ENCODE data around the gene FOXO6. TPM values are rescaled to one million over a fixed set of nuclear protein-coding genes. Genes with fewer than 3 reads are reported as not detected.

The FOXO6 gene
- total RNA-seq = not detected in 2 replicates

GRCh38 chr1:41360786-41361494 lies at the start of gene FOXO6:
Gene FOXO6 (plus strand): TSS chr1:41361434.
- intact Hi-C loops (cut with micrococcal nuclease) = loop anchor here (5.0 kb wide), 1 partner anchor 119 kb away; the partner anchor contains the start of gene SCMH1

GRCh38 chr1:41312991-41313645 lies 48.1 kb upstream of the FOXO6 start:
- intact Hi-C loops (cut with micrococcal nuclease) = no loop called here

- intact Hi-C loops (cut with micrococcal nuclease) = no loop called here
Measured at GRCh38 chr1:41313661-41314131, 47.5 kb upstream of the FOXO6 start.

DNA sequence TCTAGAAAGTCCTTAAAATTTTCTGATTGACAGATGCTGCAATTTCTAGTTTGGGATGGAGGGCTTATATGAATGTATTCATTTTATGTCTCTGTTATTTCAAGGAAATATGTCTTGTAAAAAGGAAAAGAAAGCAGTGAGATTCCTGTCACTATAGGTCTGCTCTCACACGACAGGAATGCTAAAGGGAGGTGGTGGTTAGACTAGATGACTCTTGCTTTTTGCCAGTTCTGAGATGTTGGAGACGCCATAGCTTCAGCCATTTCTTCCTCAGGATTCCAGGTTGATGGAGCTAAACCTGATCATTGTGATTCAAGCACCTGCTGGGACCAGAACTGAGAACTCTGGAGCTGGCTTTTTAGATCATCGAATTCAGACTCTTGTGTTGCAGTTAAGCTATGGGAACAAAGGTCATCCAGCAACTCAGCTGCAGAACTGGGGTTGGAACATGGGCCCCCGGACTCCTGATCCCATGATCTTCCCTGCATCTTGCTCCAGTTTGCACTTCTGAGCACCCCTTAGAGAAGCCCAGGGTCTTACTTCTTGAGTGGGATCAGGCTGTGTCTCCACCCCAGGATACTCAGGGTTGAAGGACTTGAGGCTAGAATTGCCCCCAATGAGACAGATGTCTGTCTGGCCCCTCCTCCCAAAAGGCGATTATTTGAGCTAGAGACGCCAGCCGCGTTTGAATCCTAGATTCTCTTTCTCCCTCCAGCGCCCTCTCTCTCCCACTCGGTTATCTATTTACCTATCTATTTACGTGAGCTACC lies 46.7 kb upstream of the FOXO6 start:
- intact Hi-C loops (cut with micrococcal nuclease) = no loop called here

DNA sequence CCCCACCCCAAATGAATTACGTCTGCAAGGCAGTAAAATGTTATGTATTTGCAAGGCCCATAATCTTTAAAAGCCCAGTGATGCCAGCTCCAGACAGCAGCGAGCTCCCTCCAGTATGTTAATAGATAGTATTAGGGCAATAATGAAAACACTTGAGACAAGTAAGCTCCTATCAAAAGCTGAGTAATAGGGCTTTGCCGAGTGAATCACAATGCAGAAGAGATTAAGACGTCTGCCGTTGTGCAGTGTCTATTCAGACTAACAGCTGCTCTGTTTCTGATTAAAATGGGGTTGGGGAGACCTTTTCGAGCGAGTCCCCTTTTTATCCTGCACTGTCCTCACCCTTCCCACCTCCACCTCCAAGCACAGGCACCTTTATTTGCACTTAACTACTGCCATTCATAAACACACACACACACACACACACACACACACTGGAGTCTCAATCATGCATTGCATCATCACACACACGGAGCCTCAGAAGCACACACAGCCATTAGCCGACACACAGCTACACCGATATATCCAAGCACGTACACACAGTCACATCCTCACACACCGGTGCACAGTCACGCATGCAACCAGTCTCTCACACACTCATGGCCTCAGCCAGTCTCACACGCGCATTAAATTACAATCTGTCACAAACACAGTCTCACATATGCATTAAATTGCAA lies 46.0 kb upstream of the FOXO6 start:
- intact Hi-C loops (cut with micrococcal nuclease) = no loop called here

GRCh38 chr1:41315871-41316270 lies 45.4 kb upstream of the FOXO6 start:
- intact Hi-C loops (cut with micrococcal nuclease) = no loop called here

GRCh38 chr1:41317361-41317760 lies 43.9 kb upstream of the FOXO6 start:
- intact Hi-C loops (cut with micrococcal nuclease) = no loop called here

DNA sequence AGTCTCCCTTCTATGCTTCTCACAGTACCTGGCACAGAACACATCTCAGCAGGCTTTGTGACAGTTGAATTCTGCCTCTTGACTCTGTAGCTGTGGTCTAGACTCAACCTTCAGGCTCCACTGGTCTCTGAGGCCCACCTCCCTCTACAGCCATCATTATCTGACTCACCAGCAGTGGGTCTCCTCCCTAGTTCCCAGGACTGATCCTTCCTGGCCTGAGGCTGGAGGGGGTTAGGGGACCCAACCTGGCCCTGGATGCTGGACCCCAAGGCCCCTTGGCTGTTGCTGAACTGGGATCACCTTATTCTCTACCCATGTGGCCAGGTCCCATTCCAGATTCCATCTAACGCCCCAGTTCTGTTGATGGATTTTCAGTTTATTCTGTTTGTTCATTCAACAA lies 43.1 kb upstream of the FOXO6 start:
- intact Hi-C loops (cut with micrococcal nuclease) = no loop called here

DNA sequence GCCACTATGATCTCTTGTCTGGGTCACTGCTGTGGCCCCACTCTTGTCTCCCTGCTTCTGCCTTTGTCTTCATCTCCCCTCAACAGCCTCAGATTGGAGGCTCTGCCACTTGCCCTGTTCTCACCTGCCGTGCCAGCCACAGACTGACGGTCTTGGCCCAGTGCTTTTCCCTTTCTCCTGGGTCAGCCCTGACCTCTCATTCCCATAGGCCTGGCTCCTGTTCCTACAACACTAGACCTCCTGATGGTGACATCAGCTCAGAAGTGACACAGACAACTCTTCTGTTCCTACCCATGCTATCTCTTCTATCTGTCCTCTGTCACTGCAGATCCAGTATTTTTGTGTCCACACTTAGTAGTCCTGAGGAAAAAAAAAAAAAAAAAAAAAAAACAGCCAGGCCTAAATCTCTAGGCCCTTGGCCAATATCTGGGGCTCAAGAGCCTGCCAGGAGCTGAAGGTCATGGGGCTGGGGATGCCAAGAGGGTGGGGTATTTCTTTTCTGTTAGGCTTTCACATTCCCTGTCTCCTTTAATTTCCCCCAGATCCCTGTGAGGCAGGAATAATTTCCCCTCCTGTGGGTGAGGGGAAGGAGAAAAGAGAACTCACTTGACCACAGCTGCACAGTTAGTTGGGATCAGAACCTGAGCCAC lies 42.0 kb upstream of the FOXO6 start:
- intact Hi-C loops (cut with micrococcal nuclease) = no loop called here

DNA sequence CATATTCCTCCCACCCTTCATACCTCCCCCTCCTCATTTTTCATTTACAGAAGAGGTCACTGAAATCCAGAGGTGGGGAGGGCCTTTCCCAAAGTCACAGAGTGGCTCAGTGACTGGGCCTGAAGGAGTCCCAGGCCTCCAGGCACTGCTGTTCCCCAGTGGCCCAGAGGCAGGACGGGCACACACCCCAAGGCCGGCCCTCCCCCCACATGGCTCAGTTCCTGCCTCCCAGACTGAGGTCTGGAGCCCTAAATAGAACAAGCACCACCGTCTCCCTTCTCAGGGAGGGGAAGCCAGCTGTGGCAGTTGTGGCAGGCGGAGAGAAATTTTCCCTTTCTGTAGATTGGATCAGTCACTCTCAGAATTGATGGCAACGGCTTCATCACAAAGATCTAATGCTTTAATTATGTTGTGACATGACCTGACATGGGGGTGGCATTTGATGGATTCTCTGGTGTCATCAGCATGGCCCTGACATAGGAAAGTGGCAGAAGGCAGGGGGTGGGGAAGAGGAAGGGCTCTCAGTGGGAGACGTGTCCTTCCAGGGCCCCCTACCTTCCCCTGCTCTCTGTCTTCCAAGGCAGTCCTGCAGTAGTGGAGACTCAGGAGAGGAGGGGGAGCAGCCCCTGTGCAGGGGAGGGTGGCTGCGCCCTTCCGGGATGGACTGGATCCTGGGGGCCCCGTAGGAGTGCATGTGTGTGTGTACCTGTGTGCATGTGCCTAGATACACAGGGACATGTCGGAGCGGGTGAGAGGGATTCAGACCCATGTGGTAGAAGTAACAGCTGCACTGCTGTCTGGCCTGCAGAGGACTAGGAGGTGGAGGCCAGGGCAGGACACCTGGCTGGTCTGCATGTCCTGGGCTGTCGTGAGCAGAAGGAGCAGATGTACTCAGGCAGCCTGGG lies 41.2 kb upstream of the FOXO6 start:
- intact Hi-C loops (cut with micrococcal nuclease) = loop anchor here (5.0 kb wide), 1 partner anchor 97 kb away; no protein-coding TSS in a partner anchor

DNA sequence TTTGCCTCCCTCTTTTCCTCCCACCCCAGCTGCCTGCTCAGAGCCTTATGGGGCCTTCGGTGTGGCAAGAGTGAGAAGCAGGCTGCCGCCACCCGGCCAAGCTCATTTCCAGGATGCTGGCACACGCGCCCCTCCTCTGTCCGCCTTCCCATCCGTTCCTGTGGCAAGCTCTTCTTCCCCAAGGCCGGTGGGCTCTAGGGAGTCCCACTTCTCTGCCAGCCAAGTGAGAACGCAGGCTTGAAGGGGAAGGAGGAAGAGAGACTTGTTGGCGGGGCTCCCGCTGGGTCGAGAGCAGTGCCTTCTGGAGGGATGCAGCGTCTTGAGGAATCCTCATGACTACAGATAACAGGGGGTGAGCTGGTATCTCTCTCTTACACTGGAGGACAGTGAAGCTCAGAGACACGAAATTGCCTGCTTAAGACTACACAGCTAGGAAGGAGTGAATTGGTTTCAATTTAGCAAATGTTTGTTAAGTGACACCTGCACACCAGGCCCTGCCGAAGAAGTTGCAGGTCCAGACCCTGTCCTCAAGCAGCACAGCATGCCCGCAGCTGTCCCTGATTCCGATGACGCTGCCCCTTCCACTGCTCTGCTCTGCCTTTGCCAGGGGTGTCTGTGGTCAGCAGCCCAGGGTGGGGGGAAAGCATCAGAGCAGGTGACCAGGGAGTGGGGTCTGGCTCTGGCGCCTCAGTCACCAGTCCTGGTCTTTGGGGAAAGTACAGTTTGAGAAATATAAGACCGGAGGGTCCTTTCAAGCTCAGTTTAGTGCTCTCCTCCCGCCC lies 40.1 kb upstream of the FOXO6 start:
- intact Hi-C loops (cut with micrococcal nuclease) = loop anchor here (5.0 kb wide), 1 partner anchor 96 kb away; no protein-coding TSS in a partner anchor

DNA sequence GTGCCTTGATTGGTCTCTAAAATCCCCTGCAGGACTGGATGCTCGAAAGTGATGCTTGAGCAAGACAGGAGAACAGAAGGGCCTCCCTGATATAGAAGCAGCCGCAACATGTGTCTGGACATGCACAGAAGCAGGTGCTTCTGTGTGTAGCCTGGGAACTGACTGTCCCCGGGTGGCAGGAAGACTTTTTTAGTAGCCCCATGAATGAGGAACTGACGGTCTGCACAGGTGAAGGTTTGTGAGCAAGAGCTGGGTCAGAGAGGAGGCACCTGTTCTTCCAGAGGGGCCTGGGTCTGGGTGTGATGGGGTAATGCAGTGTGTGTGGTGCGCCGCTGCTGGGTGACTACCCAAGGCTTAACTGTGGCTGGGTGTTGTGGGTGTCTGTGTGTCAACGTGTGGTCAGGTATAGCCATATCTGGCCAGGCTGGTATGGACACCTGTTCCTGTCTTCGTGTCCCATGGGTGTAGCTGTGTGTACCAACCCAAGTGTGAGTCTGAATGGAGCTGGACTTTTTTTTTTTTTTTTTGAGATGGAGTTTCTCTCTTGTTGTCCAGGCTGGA lies 39.1 kb upstream of the FOXO6 start:
- intact Hi-C loops (cut with micrococcal nuclease) = loop anchor here (5.0 kb wide), 1 partner anchor 95 kb away; no protein-coding TSS in a partner anchor

GRCh38 chr1:41322835-41323234 lies 38.4 kb upstream of the FOXO6 start:
- intact Hi-C loops (cut with micrococcal nuclease) = loop anchor here (5.0 kb wide), 1 partner anchor 94 kb away; no protein-coding TSS in a partner anchor

- intact Hi-C loops (cut with micrococcal nuclease) = loop anchor here (5.0 kb wide), 1 partner anchor 94 kb away; no protein-coding TSS in a partner anchor
Measured at GRCh38 chr1:41323243-41323642, 38.0 kb upstream of the FOXO6 start.

GRCh38 chr1:41325801-41326200 lies 35.4 kb upstream of the FOXO6 start:
- intact Hi-C loops (cut with micrococcal nuclease) = no loop called here

DNA sequence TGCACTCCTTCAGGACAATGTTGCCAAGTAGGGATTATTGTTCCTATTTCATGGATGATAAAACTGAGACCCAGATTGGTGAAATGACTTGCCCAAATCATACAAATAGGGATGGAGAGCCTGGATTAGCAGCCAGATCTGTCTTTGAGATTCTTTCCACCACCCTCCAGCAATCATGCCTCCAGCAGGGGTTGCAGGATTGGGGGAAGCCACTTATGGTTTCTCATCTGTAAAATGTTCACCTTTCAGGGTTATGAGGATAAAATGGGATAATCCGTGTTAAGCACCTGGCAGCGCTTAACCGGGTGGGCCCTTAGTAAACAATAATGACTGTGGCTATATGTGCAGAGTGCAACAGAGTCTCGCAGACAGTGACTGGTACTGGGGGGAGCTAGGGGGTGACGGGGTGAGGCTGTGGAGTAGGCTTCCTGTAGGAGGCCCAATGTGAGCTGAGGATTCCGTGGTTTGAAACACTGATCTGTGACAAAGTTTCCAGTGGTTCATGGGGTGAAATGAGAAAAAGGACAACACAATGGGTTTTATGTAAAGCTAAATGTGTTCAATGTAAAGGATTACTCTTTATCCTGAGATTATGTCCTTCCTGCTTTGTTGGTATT lies 33.7 kb upstream of the FOXO6 start:
- intact Hi-C loops (cut with micrococcal nuclease) = no loop called here

DNA sequence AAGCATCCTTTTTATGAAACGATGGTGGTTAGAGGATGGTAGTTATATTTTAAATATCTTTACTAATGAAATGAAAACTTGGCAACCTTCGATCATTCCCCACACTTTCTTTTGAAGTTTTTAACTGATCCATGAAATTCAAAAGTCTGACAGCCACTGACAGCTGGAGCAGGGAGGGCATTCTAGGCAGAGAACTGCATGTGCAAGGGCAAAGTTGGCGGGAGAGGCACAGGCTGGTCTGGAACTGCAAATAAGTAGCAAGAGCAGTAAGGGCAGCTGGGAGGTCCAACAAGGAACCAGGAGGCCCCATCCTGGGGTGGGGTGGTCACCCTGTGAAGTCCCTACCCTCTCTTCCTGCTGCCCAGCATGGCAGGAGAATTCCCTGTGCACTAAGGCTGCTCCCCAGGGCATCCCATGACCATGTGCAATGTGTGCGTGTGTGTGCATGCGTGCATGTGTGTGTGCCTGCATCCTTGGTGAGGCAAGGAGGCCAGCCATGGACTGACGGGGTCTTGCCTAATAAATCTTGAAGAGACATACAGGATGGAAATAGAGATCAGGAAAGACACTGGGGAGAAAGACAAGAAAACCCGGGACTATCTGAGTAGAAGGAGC lies 33.1 kb upstream of the FOXO6 start:
- intact Hi-C loops (cut with micrococcal nuclease) = no loop called here

All from T-helper 2 cell treated with Interferon-gamma antibody and Interleukin-4, amounts not matched to agents 100 ng/mL and 5 ng/mL, for 36 hours (primary cell).